Glomerular endothelial cell (primary cell): ENCODE results near the gene PRKAR1B. TPM values are rescaled to one million over a fixed set of nuclear protein-coding genes. Genes with fewer than 3 reads are reported as not detected.
A peak's percentile ranks its signal among the peaks of the same experiment; 100 is the strongest.

Source experiments
- DNase-seq: peaks from one replicate; pipeline ENCODE4 v3.0.0-alpha.2; 2011; ENCODE audit warnings: low read depth, low spot score; ENCODE audit errors: extremely low read depth
- total RNA-seq: library from RNA; depleted of rRNA; stranded (reverse); fragments of >200 nt; gene quantifications from 2 replicates; pipeline ENCODE4 v1.2.3, GENCODE V29; 2015

The PRKAR1B gene
- total RNA-seq, 1 donor from 2014 or later = 34.3 TPM

DNA sequence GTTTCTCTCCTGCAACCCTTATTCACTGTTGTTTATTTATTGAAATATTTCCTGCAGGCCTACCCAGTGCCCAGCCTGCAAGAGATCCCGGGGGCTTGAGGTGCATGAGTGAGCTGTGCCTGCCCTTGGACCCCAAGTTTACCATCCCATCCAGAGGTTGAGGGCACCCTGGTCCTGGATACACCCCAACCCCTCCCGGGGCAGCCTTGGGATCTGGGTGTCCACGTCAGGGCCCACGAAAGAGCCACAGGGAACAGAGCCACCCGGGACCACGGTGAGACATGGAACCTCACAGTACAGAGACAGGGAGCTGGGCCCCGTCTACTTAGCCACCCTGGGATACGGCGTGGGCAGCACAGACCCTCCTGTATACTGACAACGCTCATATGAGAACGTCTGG is 178.7 kb downstream of the PRKAR1B start:
- no peak for DNase-seq

DNA sequence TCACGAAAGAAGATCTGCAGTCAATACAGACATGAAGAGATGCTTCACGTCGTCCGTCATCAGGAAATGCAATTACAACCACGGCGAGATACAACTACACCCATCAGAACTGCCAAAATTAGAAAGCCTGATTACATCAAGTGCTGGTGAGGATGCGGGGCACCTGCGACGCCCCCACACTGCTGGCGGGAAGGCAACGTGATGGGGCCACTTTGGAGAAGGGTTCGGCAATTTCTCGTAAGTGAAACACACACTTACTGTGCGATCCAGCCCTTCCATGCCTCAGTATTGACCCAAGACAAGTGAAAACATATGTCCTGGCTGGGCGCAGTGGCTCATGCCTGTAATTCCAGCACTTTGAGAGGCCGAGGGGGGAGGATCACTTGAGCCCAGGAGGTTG is 181.6 kb downstream of the PRKAR1B start:
- DNase-seq = no peak

DNA sequence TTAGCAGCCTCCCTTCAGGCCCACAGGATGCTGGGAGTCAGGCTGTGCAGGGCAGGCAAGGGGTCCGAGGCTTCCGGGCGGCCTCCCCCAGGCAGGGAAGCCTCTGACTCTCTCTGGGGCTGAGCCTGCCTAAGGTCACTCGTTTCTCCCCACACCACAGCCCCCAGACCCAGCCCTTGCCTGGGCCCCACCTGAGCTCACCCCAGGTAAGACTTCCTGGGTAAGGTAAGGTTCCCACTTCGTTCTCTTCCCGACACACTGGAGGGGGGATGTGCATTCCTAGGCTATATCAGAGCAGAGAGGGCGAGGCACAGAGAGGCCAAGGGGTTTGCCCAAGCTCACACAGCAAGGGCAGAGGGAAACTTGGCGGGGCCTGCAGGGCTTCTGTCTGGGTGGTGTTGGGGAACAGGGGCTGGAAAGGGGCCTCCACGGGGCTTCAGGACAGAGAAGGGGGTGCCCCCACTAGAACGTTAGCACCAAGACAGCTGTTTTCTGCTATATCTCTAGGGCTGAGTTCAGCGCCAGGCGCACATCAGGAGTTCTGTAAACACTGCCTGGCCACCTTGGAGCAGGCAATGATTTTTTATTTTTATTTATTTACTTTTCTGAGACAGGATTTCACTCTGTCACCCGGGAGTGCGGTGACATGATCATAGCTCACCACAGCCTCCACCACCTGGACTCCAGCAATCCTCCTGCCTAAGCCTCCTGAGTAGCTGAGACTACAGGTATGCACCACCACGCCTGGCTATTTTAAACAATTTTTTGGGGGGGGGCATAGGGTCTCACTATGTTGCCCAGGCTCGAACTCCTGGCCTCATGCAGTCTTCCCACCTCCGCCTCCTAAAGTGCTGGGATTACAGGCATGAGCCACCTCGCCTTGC is 182.5 kb downstream of the PRKAR1B start:
- no peak for DNase-seq

DNA sequence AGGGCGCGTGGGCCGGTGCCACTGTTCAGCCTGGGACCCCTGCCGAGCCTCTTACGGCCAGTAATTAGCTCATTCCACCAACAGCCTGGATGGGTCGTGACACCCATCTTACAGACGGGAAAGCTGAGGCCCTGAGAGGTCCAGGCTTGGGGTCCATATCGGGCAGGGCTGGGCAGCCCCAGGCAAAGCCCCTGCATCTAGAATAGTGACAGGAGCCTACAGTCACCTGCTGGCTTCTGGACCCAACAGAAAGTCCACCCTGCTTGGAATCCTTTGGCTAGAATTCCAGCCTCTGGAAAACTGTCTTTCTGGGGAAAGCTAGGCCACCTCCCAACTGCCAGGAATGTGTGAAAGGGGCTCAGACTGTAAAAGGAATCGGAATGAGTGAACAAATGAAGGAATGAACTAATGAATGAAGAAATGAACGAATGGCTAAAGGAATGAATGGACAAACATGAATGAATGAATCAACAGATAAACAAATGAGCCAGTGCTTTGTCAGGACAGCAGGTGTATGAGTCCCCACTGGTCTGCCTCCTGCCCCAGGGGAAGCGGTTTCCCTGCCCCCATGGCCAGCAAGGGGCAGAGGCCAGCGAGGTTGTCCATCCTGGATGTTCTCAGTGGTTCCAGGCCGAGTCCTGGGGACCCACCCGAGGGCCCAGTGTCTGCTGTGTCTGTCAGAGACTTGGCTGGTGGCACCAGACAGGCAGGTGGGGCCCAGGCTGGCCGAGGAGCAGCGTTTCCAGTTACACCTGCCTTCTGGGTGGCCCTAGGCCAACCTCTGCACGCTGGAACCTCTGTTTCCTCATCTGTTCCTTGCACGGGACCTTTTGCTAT is 183.4 kb downstream of the PRKAR1B start:
- DNase-seq = no peak

DNA sequence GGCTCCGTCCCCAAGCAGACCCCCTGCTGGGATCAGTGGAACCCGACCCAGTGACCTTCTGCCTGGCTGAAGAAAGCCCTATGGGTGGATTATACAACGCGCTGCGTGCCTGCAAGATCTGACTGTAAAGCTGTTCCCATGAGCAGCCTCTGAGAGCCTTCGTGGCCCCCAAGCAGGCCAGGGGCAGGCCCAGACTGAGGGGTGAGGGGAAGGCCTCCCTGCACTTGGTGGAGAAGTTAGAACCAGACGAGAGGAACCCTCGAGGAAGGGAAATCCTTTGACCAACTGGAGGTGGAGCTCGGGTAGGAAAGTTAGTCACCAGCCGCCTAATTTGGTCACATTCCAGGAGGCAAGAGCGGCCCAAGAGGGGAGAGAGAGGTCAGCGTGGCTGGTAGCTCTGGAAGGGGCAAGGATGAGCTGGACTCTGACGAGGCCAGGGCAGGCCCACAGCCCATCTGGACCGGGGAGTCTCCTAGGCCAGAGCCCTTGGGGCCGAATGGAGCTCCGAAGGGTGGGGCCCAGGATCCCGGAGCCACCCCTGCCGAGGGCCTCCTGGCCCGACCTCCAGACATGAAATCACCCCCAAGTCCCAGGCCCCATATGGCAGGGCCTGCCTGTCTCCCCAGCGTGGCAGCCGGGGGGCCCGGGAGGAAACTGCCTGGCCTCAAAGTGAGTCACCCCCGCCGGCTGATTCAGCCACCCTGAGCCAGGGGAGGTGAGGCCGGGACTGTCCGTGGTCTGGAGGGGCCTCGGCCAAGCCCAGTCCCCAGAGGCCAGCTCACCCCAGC is 184.2 kb downstream of the PRKAR1B start:
- peak; percentile 64 for DNase-seq

DNA sequence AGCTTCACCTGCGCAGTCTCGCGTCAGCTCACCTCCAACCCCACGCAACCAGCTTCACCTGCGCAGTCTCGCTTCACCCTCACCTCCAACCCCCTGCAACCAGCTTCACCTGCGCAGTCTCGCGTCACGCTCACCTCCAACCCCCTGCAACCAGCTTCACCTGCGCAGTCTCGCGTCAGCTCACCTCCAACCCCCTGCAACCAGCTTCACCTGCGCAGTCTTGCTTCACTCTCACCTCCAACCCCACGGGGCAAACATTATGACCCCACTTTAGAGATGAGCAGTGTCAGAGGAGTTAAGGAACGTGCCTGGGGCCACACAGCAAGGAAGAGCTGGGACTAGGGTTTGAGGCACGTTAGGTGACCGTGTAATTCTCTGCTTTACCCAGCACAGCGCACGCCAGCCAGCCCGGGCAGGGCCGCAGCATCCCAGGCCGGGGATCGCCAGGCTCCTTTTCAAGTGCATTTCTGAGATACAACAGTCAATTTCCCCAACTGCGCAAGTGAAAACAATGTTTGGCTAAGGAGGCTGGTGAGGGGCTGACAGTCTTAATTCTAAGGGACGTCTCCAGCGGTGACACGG is 184.9 kb downstream of the PRKAR1B start:
- no peak for DNase-seq

DNA sequence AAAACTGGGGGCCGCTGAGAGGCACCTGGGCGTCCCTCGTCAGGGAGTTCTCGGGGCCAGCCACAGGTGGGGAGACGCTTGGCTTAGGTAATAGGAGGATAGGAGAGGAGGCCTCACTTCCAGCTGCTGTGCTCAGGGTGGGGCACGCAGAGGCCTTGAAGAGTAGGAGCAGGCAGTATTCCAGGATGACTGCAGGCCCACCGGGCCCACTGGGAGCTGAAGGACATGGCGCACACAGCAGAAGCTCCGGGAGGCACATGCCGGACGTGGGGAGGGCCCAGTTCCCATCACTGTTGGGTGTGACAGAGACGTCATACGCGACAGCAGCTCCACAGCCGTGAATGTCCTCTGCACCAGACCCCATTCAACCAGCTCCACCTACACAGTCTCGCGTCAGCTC is 185.4 kb downstream of the PRKAR1B start:
- no peak for DNase-seq

DNA sequence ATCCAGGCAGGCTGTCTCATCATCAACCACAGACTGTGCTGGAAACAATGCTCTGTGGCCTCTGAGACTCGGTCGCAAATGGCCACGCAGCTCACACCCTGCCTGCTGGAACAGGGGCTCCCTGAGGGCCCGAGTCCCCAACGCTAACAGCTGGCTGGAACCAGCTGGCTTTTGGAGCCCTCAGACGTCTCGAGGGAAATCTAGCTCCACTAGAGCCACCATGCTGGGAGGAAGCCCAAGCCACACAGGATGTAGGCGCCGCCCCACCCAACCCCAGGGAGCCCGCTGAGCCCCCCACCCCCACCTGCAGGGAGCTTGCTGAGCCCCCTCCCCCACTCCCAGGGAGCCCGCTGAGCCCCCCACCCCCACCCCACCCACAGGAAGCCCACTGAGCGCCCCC is 186.1 kb downstream of the PRKAR1B start:
- DNase-seq = no peak

DNA sequence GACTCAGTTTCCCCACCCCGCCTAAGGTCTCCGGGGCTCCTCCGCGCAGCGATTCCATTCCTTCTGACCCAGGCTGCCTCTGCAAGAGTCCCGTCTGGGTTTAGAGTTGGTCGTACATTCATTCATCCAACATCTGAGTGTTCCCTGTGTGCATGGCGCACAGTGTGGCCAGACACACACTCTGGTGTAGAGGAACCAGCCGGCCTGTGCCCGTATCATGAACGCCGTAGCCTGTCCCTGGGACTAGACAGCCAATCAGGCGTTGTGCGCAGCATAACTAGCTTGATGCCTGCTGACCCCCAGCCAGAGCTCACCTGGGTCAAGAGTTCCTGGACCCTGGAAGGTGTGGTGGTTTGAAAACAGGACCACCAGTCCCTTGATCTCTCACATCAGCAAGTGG is 186.5 kb downstream of the PRKAR1B start:
- DNase-seq = no peak

DNA sequence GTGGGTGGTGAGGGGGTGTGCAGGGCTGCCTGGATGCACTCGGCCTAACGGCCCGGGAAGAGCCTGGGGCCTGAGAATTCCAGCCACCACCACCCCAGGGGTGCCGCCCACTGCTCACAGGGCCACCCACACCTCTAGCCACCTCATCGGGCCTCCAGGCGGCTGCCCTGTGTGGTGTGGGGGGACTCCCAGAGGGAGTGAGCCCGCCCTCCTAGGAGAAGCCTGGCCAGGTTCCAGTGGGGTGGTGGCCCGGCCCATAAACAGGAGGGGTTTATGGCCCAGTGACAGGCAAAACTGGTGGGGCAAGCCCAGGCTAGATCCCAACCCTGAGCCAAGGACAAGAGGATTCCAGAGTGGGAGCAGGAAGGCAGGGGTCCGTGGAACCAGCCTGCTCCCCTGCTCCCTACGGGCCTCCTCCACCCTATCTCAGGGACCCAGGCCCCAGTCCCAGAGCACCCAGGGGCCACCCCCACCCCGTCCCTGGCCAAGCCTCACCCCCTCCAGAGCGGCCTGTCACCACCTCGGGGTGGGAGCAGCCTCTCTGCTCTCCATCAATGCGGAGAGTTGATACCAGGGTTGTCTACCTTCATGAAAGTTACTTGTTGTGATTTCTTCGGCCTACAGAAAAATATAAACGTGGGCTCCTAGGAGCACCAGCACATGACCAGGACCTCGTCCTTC is 187.2 kb downstream of the PRKAR1B start:
- no peak for DNase-seq

DNA sequence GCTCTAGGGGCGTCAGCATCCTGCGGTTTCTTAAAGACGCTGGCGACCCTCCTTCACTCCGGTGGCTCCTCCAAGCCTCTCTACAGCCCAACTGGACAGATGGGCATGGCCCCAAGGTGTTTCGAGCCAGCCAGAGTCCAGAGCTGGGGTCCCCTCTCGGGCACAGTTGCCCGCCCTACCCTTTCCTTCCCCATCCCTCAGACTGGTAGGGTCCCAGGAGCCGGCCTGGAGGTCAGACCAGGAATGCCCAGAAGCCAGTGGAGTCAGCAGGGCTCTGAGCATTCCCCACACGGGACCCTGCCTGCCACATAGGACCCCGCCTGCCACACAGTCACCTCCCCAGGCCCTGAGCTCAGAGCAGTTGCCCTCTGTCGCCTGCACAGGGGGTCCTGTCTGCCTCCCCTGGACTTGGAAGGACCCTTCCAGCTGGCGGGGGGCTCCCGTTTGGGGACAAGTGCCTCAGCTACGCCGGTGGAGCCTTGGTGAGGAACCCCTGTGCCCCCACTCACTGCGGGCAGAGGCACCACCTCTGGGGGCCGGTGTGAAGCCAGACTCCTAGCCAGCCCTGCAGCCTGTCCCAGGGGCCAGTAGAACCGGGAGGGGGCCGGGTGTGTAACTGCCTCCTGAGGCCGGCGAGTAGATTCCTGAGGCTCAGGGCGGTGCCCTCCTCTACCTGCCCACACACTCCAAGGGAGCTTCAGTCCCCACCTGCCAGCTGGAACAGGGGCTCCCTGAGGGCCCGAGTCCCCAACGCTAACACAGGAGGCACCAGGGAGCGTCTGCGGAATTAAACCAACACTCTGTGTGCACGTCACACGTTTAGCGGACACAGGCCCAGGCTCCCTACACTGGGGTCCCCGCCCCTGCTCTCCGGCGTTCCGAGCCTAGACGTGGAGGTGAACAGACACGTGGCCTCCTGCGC is 188.1 kb downstream of the PRKAR1B start:
- no peak for DNase-seq

DNA sequence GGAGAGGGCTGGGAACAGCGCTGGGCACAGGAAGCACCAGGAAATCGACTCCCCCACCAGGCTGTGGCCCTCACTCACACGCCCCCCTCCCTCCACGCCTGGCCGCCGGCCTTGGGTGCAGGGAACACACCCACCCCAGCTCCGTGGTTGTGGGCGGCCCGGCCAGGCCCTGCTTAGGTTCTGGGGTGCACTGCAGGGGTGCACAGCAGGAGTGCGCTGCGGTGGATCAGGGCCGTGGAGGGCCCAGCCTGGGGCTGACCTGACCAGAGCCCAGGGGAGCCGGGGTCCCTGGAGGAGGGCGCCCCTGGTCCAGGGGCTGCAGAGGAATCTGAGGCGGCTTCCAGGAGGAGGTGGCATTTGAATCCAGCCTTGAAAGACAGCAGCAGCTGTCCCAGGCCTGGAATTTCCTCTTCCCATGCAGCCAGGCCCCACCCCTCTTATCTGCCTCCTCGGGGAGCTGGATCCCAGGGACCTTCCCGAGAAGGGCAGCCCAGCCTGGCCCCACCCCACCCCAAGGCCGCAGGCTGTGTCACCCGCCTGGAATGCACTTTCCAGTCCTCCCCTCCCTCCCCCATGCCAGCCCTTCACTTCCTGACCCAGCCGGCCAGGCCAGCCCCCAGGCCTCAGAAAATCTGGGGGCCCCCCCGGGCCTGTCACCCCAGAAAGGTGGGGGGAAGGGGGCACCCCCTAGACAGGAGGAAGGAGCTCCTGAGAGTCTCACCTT is 189.0 kb downstream of the PRKAR1B start:
- DNase-seq = no peak

DNA sequence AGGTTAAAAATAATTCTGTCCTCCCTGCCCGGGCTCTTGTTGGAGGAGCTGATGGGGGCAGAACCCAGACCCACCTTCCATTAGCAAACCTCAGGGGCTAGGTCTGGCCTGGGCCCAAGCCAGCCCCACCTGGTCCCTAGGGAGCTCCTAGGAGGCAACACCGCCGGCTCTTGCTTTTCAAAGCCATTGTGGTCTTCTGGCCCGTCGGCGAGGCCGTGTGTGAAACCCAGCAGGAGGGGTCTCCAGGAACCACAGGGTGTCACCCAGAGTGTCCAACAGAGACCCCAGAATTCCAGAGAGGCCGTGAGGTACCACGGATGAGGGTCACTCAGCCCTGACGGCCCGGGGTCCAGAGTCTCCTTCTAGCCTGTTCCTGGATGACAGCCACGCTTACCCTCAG is 190.8 kb downstream of the PRKAR1B start:
- no peak for DNase-seq

DNA sequence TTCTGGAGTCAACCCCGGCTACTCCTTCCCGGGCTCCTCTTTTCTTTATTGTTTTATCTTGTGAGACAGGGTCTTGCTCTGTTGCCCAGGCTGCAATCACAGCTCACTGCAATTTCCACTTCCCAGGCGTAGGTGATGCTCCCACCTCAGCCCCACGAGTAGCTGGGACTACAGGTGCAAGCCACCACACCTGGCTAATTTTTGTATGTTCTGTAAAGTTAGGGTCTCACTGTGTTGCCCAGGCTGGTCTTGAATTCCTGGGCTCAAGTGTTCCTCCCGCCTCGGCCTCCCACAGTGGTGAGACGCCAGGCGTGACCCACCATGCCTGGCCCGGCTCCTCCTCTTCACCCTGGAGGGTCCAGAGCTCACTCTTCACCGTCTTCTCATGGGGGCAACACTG is 192.1 kb downstream of the PRKAR1B start:
- DNase-seq = no peak

DNA sequence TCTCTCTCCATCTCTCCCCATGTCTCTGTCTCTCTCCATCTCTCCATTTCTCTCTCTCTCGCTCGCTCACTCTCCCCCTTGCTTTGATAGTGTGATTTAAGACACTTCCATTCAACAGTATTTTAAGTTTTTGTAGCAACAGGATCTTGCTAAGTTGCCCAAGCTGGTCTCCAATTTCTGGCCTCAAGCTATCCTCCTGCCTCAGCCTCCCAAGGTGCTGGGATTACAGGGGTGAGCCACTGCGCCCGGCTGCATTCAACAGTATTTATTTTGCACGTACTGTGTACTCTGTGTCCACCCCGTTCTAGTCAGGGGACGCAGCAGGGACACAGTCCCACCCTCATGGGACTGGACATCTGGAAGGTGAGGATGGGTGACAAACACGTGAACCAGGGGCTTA is 193.0 kb downstream of the PRKAR1B start:
- DNase-seq = no peak

DNA sequence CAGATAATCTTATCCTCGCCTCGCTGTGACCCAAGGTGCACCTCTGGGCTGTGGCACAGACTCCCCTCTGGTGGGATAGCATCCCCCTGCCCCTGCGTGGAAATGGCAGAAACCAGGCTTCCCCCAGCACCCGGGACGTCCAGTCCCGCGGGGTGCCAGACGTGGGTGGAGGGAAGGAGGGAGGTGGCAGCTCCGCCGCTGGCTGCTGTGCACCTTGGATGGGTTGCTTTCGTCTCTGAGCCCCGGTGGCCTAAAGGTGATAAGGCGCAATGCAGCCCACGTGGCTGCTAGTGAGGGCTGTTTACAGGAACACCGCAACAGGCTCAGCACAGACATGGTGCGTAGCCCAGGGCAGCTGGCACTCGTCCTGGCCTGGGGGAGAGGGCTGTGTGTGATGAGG is 193.8 kb downstream of the PRKAR1B start:
- DNase-seq = no peak

DNA sequence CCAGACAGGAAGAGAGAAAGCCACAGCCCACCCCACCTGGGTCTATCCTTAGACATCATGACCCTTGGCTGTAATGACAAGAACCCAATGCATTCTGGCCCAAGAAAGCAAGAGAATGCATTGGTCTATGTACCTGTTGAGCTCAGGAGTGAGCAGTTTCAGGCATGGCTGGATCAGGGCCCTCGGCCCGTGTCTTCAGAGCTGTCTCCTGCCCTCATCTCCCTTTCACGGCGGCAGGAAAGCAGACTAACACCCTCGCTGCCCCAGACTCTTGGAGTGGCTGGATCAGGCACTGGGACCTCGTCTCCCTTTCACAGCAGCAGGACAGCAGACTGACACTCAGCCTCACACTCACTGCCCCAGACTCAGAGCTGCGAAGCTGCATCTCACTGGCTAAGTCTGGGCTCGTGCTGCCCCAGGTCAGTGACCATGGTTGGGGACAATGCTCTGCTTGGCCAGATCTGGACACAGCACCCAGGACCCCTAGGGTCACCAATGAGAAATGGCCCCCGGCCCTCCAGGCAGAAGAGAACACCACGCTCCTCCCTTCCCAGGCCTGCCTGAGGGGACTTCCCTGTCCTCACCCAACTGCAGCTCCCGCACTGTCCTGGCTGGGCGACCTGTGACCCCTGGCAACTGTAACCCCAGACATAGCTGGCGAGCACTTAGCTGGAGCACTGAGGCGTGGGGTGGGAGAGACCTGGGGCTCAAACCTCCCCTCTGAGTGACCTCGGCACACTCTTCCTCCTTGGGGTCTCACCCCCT is 194.5 kb downstream of the PRKAR1B start:
- DNase-seq = no peak

DNA sequence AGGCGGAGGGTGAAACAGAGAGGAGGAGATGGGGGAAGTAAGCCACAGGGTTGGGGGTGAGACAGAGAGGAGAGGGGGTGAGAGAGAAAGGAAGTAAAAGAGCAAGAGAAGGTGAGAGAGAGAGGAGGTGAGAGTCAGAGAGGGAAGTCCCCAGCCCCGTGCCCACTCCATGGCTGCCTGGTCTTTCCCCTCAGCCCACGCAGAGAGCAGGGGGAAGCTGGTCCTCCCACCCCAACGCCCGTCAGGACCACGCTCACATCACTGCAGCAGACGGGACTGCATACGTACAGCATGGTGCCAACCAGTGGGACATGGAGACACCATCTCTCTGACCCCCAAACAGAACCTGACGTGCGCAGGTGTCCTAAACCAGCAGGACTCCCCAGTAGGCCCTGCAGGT is 195.3 kb downstream of the PRKAR1B start:
- DNase-seq = no peak
